Brain microvascular endothelial cell (primary cell): ENCODE results near the gene ZNF621.

Source experiments
- DNase-seq: peaks from one replicate; pipeline ENCODE4 v3.0.0-alpha.2; 2020
- H3K27ac ChIP-seq: fragments of 250-450 bp; sonication (Bioruptor Pico); 2 replicates; pipeline ENCODE4 v1.5.1; 2020; ENCODE audit warnings: mild to moderate bottlenecking, moderate library complexity
- H3K27me3 ChIP-seq: fragments of 250-450 bp; sonication (Bioruptor Pico); replicated peaks from 2 replicates; pipeline ENCODE4 v1.5.1; 2020; ENCODE audit warnings: mild to moderate bottlenecking
- H3K36me3 ChIP-seq: fragments of 250-450 bp; sonication (Bioruptor Pico); replicated peaks from 2 replicates; pipeline ENCODE4 v1.5.1; 2020; ENCODE audit warnings: mild to moderate bottlenecking
- H3K4me3 ChIP-seq: 2 replicates; pipeline ENCODE4 v1.5.1; 2011; ENCODE audit warnings: low read depth, mild to moderate bottlenecking, control low read depth, low read length, moderate library complexity
- CTCF ChIP-seq: IDR thresholded peaks from 2 replicates; pipeline ENCODE4 v1.5.1; 2011; ENCODE audit warnings: low read depth, mild to moderate bottlenecking, moderate library complexity, low read length, control low read depth, inconsistent platforms; ENCODE audit errors: missing control alignments
- in situ Hi-C: cut with HindIII; loops from 2 replicates; pipeline ENCODE4 v1.10.0; 2017; ENCODE audit warnings: low sequenced_read_pairs, low pct_ligation_motif_present

ZNF621 gene

GRCh38 chr3:40574050-40574449, 49.3 kb downstream of the ZNF621 start:
- Histone ChIP-seq H3K4me3 (no peak overlapping the region), H3K27ac (no peak overlapping the region), H3K36me3 (no peaks in the 10 kb centered on the region), H3K27me3 (no peaks in the 10 kb centered on the region)
- DNase-seq, result no peak
- TF ChIP-seq CTCF, result no peak
- in situ Hi-C loops, result no loop called here

- no peak overlapping the region for H3K27ac ChIP-seq
- in situ Hi-C loops, result loop anchor here (25.0 kb wide), 1 partner anchor 663 kb away; no protein-coding TSS in a partner anchor
- TF ChIP-seq CTCF, result no peak
- no peaks in the 10 kb centered on the region for H3K36me3 ChIP-seq
- no peaks in the 10 kb centered on the region for H3K27me3 ChIP-seq
- peak; percentile 60 for DNase-seq
- no peak overlapping the region for H3K4me3 ChIP-seq
Measured at GRCh38 chr3:40574661-40575060, 49.9 kb downstream of the ZNF621 start.

GRCh38 chr3:40576396-40576795, 51.6 kb downstream of the ZNF621 start:
- Histone ChIP-seq H3K4me3 (no peak overlapping the region), H3K36me3 (no peaks in the 10 kb centered on the region), H3K27ac (no peak overlapping the region), H3K27me3 (no peaks in the 10 kb centered on the region)
- no peak for DNase-seq
- in situ Hi-C loops, result loop anchor here (25.0 kb wide), 1 partner anchor 661 kb away; no protein-coding TSS in a partner anchor
- TF ChIP-seq CTCF, result no peak

GRCh38 chr3:40580494-40581091, 55.8 kb downstream of the ZNF621 start:
- H3K27me3 ChIP-seq, result no peaks in the 10 kb centered on the region
- H3K4me3 ChIP-seq, result no peak overlapping the region
- H3K27ac ChIP-seq, result no peak overlapping the region
- in situ Hi-C loops, result loop anchor here (25.0 kb wide), 1 partner anchor 657 kb away; no protein-coding TSS in a partner anchor
- TF ChIP-seq CTCF, result peak; percentile 98
- H3K36me3 ChIP-seq, result no peaks in the 10 kb centered on the region
- peak; percentile 64 for DNase-seq

- no peak for TF ChIP-seq CTCF
- in situ Hi-C loops, result loop anchor here (25.0 kb wide), 1 partner anchor 656 kb away; no protein-coding TSS in a partner anchor
- no peaks in the 10 kb centered on the region for H3K36me3 ChIP-seq
- H3K27ac ChIP-seq, result no peak overlapping the region
- H3K27me3 ChIP-seq, result no peaks in the 10 kb centered on the region
- H3K4me3 ChIP-seq, result no peak overlapping the region
- no peak for DNase-seq
Measured at GRCh38 chr3:40581166-40581565, 56.4 kb downstream of the ZNF621 start.
